Cardiac fibroblast (primary cell): ENCODE data around the gene ABHD1.
A peak's percentile ranks its signal among the peaks of the same experiment; 100 is the strongest.
"Not testable (repeated sequence)": the region's sequence is repeated elsewhere in the genome, so short reads cannot be mapped to it uniquely, and the experiment has no call there.

Experiments used
- DNase-seq, 2 donors: peaks; one replicate each; pipeline versions ENCODE4 v3.0.0 to v3.0.0-alpha.2; 2010; ENCODE audit warnings: low read depth in 2 of 2
- H3K4me3 ChIP-seq, 2 donors: replicated peaks in 1 of 2; 1 replicate in 1 of 2; 2 replicates in 1 of 2; pipeline ENCODE4 v1.5.1; 2011; ENCODE audit warnings: low read depth in 2 of 2, low read length in 2 of 2, mild to moderate bottlenecking in 2 of 2, moderate library complexity in 1 of 2
- CTCF ChIP-seq: IDR thresholded peaks from one replicate; pipeline ENCODE4 v1.5.1; 2011; ENCODE audit warnings: low read depth, mild to moderate bottlenecking, low read length, inconsistent platforms

The ABHD1 gene

GRCh38 chr2:27123302-27124150 is at the start of gene ABHD1:
Gene ABHD1 (plus strand): TSS chr2:27123815. CDS start chr2:27123949, 134 bp downstream.
- DNase-seq: peak in 1 of 2 donors; percentile 17
- no peak for TF ChIP-seq CTCF
- H3K4me3 ChIP-seq: peak within 1 kb of the TSS; percentile 55 to 61

- no peak overlapping the region for H3K4me3 ChIP-seq
- no peak for TF ChIP-seq CTCF
- DNase-seq: peak; percentile 48 to 69
Observed at GRCh38 chr2:27074738-27075565, 48.7 kb upstream of the ABHD1 start.

- DNase-seq, H3K4me3 ChIP-seq: not testable (repeated sequence)
Observed at GRCh38 chr2:27075566-27075871, 48.1 kb upstream of the ABHD1 start.

- DNase-seq: no peak
- TF ChIP-seq CTCF: no peak
- H3K4me3 ChIP-seq: no peak overlapping the region
Observed at GRCh38 chr2:27076323-27076722, 47.3 kb upstream of the ABHD1 start.

- TF ChIP-seq CTCF: no peak
- DNase-seq: no peak
- H3K4me3 ChIP-seq: no peak overlapping the region
Observed at GRCh38 chr2:27077231-27077630, 46.4 kb upstream of the ABHD1 start.

- no peak for TF ChIP-seq CTCF
- peak within 1 kb of the TSS; percentile 72 to 93 for H3K4me3 ChIP-seq
- peak; percentile 92 to 98 for DNase-seq
Observed at GRCh38 chr2:27078267-27079194, 45.1 kb upstream of the ABHD1 start, which contains the start of gene EMILIN1. Gene EMILIN1 (plus strand): TSS chr2:27078615. CDS start chr2:27079066, 451 bp downstream.
